Aorta (tissue), 5 donors: Measurements from ENCODE around the gene SP9. TPM values are rescaled to one million over a fixed set of nuclear protein-coding genes. Genes with fewer than 3 reads are reported as not detected.

ENCODE experiments used
- ATAC-seq: fragments of 200-7000 bp; cut with Tn5 transposase; one replicate; pipeline ENCODE4 v1.9.1; 2022; ENCODE audit warnings: moderate library complexity; ENCODE audit not compliant: low FRiP score
- DNase-seq, 2 donors: peaks; one replicate each; pipeline ENCODE4 v3.0.0-alpha.2; 2020
- H3K27ac ChIP-seq, 2 donors: one replicate each; pipeline ENCODE4 v1.5.1; 2013; ENCODE audit warnings: low read length in 2 of 2, mild to moderate bottlenecking in 2 of 2, moderate library complexity in 2 of 2, control low read depth in 1 of 2, inconsistent platforms in 1 of 2, low read depth in 1 of 2
- H3K27me3 ChIP-seq, 2 donors: one replicate each; pipeline ENCODE4 v1.6.1; 2013; ENCODE audit warnings: control low read depth in 1 of 2, low read length in 1 of 2, mild to moderate bottlenecking in 1 of 2, moderate library complexity in 1 of 2; ENCODE audit not compliant: insufficient read depth in 2 of 2, control insufficient read depth in 1 of 2
- H3K36me3 ChIP-seq, 2 donors: one replicate each; pipeline ENCODE4 v1.6.1; 2013; ENCODE audit warnings: control low read depth in 1 of 2, low read length in 1 of 2, mild to moderate bottlenecking in 1 of 2; ENCODE audit not compliant: insufficient read depth in 2 of 2, control insufficient read depth in 1 of 2
- H3K4me1 ChIP-seq, 2 donors: one replicate each; pipeline ENCODE4 v1.6.1; 2013; ENCODE audit warnings: low read length in 2 of 2, control low read depth in 1 of 2, mild to moderate bottlenecking in 1 of 2, moderate library complexity in 1 of 2; ENCODE audit not compliant: insufficient read depth in 2 of 2, control insufficient read depth in 1 of 2
- H3K4me3 ChIP-seq, 2 donors: one replicate each; pipeline ENCODE4 v1.5.1; 2013; ENCODE audit warnings: low read length in 2 of 2, control low read depth in 1 of 2, mild to moderate bottlenecking in 1 of 2
- H3K9me3 ChIP-seq: one replicate; pipeline ENCODE4 v1.6.1; 2013; ENCODE audit warnings: mild to moderate bottlenecking, low read length; ENCODE audit not compliant: control insufficient read depth
- WGBS, 2 donors: extraction: QIAGEN DNeasy Blood & Tissue Kit; methylation state at CpG; one replicate each; pipeline ENCODE4 v1.1.7; 2013; 5-methylcytosine and 5-hydroxymethylcytosine counted together
- intact Hi-C, 2 donors: fragments of 100-400 bp; cut with DNase I; formaldehyde crosslinking; loops; one replicate each; pipeline versions ENCODE4 v1.14.2 to v1.15.0; 2022
- long read RNA-seq, 2 donors: library from polyadenylated mRNA; unstranded; transcript quantifications; one replicate each; pipeline ENCODE4 v2.0.0, GENCODE V29; 2020 to 2021
- polyA plus RNA-seq, 2 donors: library from polyadenylated mRNA; stranded (reverse); fragments of 200-250 nt; gene quantifications; one replicate each; pipeline ENCODE4 v1.2.3, GENCODE V29; 2013
- total RNA-seq, 2 donors: library from RNA; stranded (reverse); fragmentation: NEBNext Ultra II Directional; extraction: Animal tissue kit (Norgen Biotek cat#: 25700); gene quantifications; one replicate each; pipeline ENCODE4 v1.2.1, GENCODE V29; 2021
- donor health status: healthy with polysubstance abuse.
- donor health status: Bipolar disorder and iron deficiency.
- donor health status: DM: no; HTN: no; CAD: no.
- donor health status: DM: no; HTN: no; CAD: no.
- donor health status: DM: yes; HTN: yes; CAD: no.

Gene SP9
- total RNA-seq (not detected), polyA plus RNA-seq (under 1 TPM in 1 of 2 donors, not detected in 1; 0.23 TPM)
- long read RNA-seq, donor 1 = 0 reads
- long read RNA-seq, donor 2 = 0 reads

GRCh38 chr2:174334781-174335251, at the start of gene SP9:
Gene SP9, plus strand, starts transcription at chr2:174334954. Its CDS starts 139 bp downstream, at chr2:174335093.
- Histone ChIP-seq H3K9me3 (no peaks in the 10 kb centered on the region), H3K27ac (no peak within 1 kb of the TSS), H3K36me3 (no peaks in the 10 kb centered on the region), H3K4me1 (no peaks in the 10 kb centered on the region), H3K4me3 (no peak within 1 kb of the TSS), H3K27me3 (peaks cover 0 to 2% of the 10 kb centered on the region in 2 donors)
- intact Hi-C loops = loop anchor here in 1 of 2 donors (10.0 kb wide), 1 partner anchor 1750 kb away; the partner anchor contains the start of gene EVX2
- no peak for ATAC-seq
- no peak for DNase-seq
- 8 to 9% methylated on average over 44 of the region's 44 CpGs for WGBS, 2 donors

- no peak for DNase-seq
- intact Hi-C loops = no loop called here
- no peaks in the 10 kb centered on the region for H3K9me3 ChIP-seq
- no peak overlapping the region for H3K4me3 ChIP-seq
- no peaks in the 10 kb centered on the region for H3K27me3 ChIP-seq
- no peak overlapping the region for H3K27ac ChIP-seq
- ATAC-seq = no peak
- WGBS, 2 donors = 86% methylated on average over 2 of the region's 2 CpGs
- H3K4me1 ChIP-seq = no peaks in the 10 kb centered on the region
- H3K36me3 ChIP-seq = no peaks in the 10 kb centered on the region
Observed at GRCh38 chr2:174286172-174286571, 48.6 kb upstream of the SP9 start.

GRCh38 chr2:174292908-174293307, 41.8 kb upstream of the SP9 start:
- no peak for ATAC-seq
- intact Hi-C loops = no loop called here

DNA sequence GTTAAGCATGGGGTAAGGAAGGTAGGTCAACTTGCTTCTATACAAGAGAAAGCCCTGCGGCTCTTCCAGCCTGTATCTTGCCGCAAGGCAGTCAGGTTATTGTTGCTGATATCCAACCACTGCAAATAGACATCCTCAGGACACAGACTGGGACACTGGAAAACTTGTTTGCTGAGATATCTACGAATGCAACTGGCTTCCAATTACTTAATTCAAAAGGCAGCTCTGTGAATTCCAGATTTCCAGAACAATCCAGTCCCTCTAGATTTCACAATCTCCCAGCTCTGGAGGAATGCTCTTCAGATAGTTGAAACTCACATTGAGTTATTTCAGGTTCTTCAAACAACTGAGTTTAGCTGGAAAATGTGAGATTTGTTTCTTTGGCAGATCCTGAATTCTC, 34.6 kb upstream of the SP9 start:
- intact Hi-C loops = no loop called here
- peaks cover 0 to 2% of the 10 kb centered on the region in 2 donors for H3K27me3 ChIP-seq
- ATAC-seq (no peak), DNase-seq (no peak)
- no peaks in the 10 kb centered on the region for H3K36me3 ChIP-seq
- H3K9me3 ChIP-seq = no peaks in the 10 kb centered on the region
- no peak overlapping the region for H3K27ac ChIP-seq
- no peak overlapping the region for H3K4me3 ChIP-seq
- WGBS, 2 donors = 69% methylated on average over 3 of the region's 3 CpGs
- no peaks in the 10 kb centered on the region for H3K4me1 ChIP-seq

More at GRCh38 chr2:174292908-174293307, 41.8 kb upstream of the SP9 start:
- no peaks in the 10 kb centered on the region for H3K36me3 ChIP-seq
- DNase-seq = no peak
- H3K27ac ChIP-seq = no peak overlapping the region
- peaks cover 2% of the 10 kb centered on the region for H3K9me3 ChIP-seq
- peaks cover 0 to 2% of the 10 kb centered on the region in 2 donors for H3K27me3 ChIP-seq
- H3K4me1 ChIP-seq = no peaks in the 10 kb centered on the region
- H3K4me3 ChIP-seq = no peak overlapping the region
- 96 to 98% methylated on average over 1 of the region's 1 CpG for WGBS, 2 donors

DNA sequence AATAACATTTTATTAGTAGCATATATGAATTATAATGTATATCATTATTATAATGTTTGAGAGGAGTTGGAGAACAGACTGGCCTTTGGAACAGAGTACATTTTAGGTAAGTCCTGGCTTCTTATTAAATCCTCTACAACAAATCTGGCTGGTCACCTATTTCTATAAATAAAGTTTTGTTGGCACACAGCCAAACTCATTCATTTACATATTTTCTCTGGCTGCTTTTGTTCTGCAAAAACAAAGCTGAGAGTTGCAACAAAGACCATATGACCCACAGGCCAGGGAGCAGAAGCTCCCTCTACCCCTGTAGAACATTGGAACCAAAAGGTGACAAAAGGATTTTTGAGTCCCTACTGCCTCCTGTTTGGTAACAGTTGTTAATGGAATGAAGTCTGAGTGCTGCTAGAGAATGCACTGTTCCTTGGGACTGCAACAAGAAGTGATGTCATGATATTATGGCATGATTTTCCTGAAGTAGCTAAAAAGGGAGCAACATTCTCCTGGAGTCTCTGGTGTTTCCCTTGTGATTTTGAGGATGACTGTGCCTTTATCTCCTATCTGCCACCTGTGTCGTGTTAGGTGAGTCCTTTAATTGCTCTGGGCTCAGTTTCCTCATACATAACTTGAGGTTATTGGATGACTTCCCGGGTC, 22.0 kb upstream of the SP9 start:
- H3K4me1 ChIP-seq = no peaks in the 10 kb centered on the region
- no peak overlapping the region for H3K27ac ChIP-seq
- no peak for DNase-seq
- intact Hi-C loops = no loop called here
- H3K4me3 ChIP-seq = no peak overlapping the region
- WGBS, 2 donors = 71 to 82% methylated on average over 2 of the region's 2 CpGs
- H3K9me3 ChIP-seq = peaks cover 1% of the 10 kb centered on the region
- H3K27me3 ChIP-seq = no peaks in the 10 kb centered on the region
- ATAC-seq = no peak
- no peaks in the 10 kb centered on the region for H3K36me3 ChIP-seq

DNA sequence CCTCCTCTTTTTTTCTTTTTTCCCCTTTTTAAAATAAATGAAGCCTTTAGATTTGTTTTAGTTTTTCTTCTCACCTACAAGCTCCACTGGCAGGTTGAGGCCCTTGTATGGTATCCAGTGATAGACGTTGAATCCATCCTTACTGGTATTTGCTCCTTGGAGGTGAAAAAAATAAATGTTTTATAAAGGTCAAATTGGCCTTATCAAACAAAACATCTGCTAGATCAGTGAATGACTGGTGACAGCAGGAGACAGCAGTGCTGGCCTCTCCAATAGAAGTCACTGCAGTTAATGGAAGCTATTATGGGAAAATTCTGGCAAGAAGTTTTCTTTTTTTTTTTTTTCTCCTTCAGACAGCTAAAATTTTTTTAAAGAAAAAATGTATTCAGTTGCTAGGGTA, 12.6 kb upstream of the SP9 start:
- Histone ChIP-seq H3K4me3 (no peak overlapping the region), H3K9me3 (no peaks in the 10 kb centered on the region), H3K27ac (no peak overlapping the region), H3K27me3 (no peaks in the 10 kb centered on the region), H3K4me1 (no peaks in the 10 kb centered on the region), H3K36me3 (no peaks in the 10 kb centered on the region)
- DNase-seq (no peak), ATAC-seq (no peak)
- intact Hi-C loops = no loop called here
- WGBS, 2 donors = 71 to 81% methylated on average over 1 of the region's 1 CpG

DNA sequence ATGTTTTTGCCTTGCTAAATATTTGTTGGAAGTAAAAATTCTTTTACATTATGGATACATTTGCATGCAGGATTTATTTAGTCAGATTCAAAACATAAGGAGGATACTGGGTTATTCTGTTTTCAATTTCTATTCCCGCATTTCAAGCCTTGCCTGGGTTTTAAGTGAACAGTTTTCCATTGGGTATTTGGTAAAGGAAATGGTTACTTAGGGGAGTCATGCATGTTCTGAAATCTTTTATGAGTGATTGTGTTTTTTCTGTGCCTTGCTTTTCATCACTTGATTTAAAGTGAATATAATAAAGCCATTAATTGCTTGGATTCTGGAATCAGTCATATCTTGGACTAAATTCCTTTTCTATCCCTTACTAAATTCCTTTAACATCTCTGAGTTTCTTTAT, 12.0 kb upstream of the SP9 start:
- H3K27ac ChIP-seq = no peak overlapping the region
- DNase-seq (no peak), ATAC-seq (no peak)
- no peaks in the 10 kb centered on the region for H3K4me1 ChIP-seq
- no peaks in the 10 kb centered on the region for H3K27me3 ChIP-seq
- intact Hi-C loops = no loop called here
- 82 to 84% methylated on average over 1 of the region's 1 CpG for WGBS, 2 donors
- H3K4me3 ChIP-seq = no peak overlapping the region
- no peaks in the 10 kb centered on the region for H3K36me3 ChIP-seq
- no peaks in the 10 kb centered on the region for H3K9me3 ChIP-seq

GRCh38 chr2:174324530-174324929, 10.2 kb upstream of the SP9 start:
- no peak overlapping the region for H3K4me3 ChIP-seq
- H3K27me3 ChIP-seq = no peaks in the 10 kb centered on the region
- ATAC-seq (no peak), DNase-seq (no peak)
- H3K9me3 ChIP-seq = no peaks in the 10 kb centered on the region
- intact Hi-C loops = no loop called here
- H3K36me3 ChIP-seq = no peaks in the 10 kb centered on the region
- H3K4me1 ChIP-seq = no peaks in the 10 kb centered on the region
- H3K27ac ChIP-seq = no peak overlapping the region
- 72 to 97% methylated on average over 2 of the region's 2 CpGs for WGBS, 2 donors
